K562 (cell line): ENCODE results near the gene TFPT. TPM values are rescaled to one million over a fixed set of nuclear protein-coding genes. Genes with fewer than 3 reads are reported as not detected.

ENCODE experiments used
- ATF2 ChIP-seq: sonication (generic); formaldehyde crosslinking; IDR thresholded peaks from 2 replicates; pipeline ENCODE4 v1.8.1; 2022; ENCODE audit warnings: missing genetic modification reagents
- CHD1 ChIP-seq: fragments of 200-600 bp; sonication (generic); IDR thresholded peaks from one replicate; pipeline ENCODE4 v1.6.1; 2012; ENCODE audit warnings: mild to moderate bottlenecking, moderate library complexity, low read length, inconsistent platforms
- EGR1 ChIP-seq: fragments of 450-650 bp; conservative IDR thresholded peaks from 2 replicates; pipeline ENCODE4 v1.6.1; 2017; ENCODE audit warnings: mild to moderate bottlenecking
- GABPA ChIP-seq: fragments of 200-800 bp; sonication (Bioruptor generic); conservative IDR thresholded peaks from 2 replicates; pipeline ENCODE4 v1.6.1; 2016; ENCODE audit warnings: low read depth, missing genetic modification characterization, missing compliant biosample characterization
- GATAD2A ChIP-seq: fragments of 450-650 bp; IDR thresholded peaks from 2 replicates; pipeline ENCODE4 v1.6.1; 2017
- GTF3C2 ChIP-seq: IDR thresholded peaks from 3 replicates; pipeline ENCODE4 v1.6.1; 2011; ENCODE audit warnings: borderline replicate concordance, mild to moderate bottlenecking, moderate library complexity; ENCODE audit not compliant: insufficient read length; ENCODE audit errors: extremely low read depth
- HLTF ChIP-seq: fragments of 450-650 bp; IDR thresholded peaks from 2 replicates; pipeline ENCODE4 v1.6.1; 2016
- HNRNPH1 ChIP-seq: fragments of 200-400 bp; formaldehyde crosslinking; optimal IDR thresholded peaks from 2 replicates; pipeline ENCODE3; 2017; ENCODE audit warnings: low read depth, mild to moderate bottlenecking, low read length, moderate library complexity
- HOXB6 ChIP-seq: fragments of 250-450 bp; sonication (Bioruptor Pico); IDR thresholded peaks from 2 replicates; pipeline ENCODE4 v1.5.1; 2022; ENCODE audit warnings: mild to moderate bottlenecking, borderline replicate concordance
- LCOR ChIP-seq: sonication (generic); formaldehyde crosslinking; IDR thresholded peaks from 2 replicates; pipeline ENCODE4 v1.8.0; 2022; ENCODE audit warnings: mild to moderate bottlenecking, missing genetic modification reagents
- MCM5 ChIP-seq: fragments of 450-650 bp; IDR thresholded peaks from 2 replicates; pipeline ENCODE4 v1.6.1; 2016; ENCODE audit warnings: low read depth
- MEIS2 ChIP-seq: fragments of 450-650 bp; IDR thresholded peaks from 2 replicates; pipeline ENCODE4 v1.6.1; 2014; ENCODE audit warnings: mild to moderate bottlenecking; ENCODE audit not compliant: partially characterized antibody
- NFATC3 ChIP-seq: fragments of 450-650 bp; IDR thresholded peaks from 2 replicates; pipeline ENCODE4 v1.6.1; 2017; ENCODE audit warnings: mild to moderate bottlenecking
- PHF20 ChIP-seq: fragments of 450-650 bp; IDR thresholded peaks from 2 replicates; pipeline ENCODE4 v1.6.1; 2018; ENCODE audit not compliant: partially characterized antibody
- PML ChIP-seq: IDR thresholded peaks from 2 replicates; pipeline ENCODE4 v1.6.1; 2012; ENCODE audit warnings: low read length, inconsistent platforms
- SRSF9 ChIP-seq: fragments of 200-400 bp; formaldehyde crosslinking; IDR thresholded peaks from 2 replicates; pipeline ENCODE4 v1.6.1; 2017; ENCODE audit warnings: low read depth, low read length, borderline replicate concordance
- YBX1 ChIP-seq: fragments of 450-650 bp; IDR thresholded peaks from 2 replicates; pipeline ENCODE4 v1.7.1; 2016; ENCODE audit warnings: mild to moderate bottlenecking
- ZNF121 ChIP-seq: sonication (generic); formaldehyde crosslinking; conservative IDR thresholded peaks from 2 replicates; pipeline ENCODE4 v1.8.0; 2022; ENCODE audit warnings: missing genetic modification reagents
- ZNF134 ChIP-seq: fragments of 250-450 bp; sonication (Bioruptor Pico); conservative IDR thresholded peaks from 2 replicates; pipeline ENCODE4 v1.4.0; 2020
- ZNF232 ChIP-seq: sonication (generic); formaldehyde crosslinking; IDR thresholded peaks from 2 replicates; pipeline ENCODE4 v1.8.0; 2022; ENCODE audit warnings: mild to moderate bottlenecking, missing genetic modification reagents
- ZNF75A ChIP-seq: fragments of 450-650 bp; formaldehyde crosslinking; IDR thresholded peaks from 2 replicates; pipeline ENCODE4 v1.4.0; 2020; ENCODE audit warnings: mild to moderate bottlenecking
- polyA plus RNA-seq, 8 experiments: library from polyadenylated mRNA; depleted of rRNA in 4 of 8; stranded (reverse) in 5 of 8; unstranded in 3 of 8; fragments of >200 nt; fragmentation: Nextera tagmentation in 2 of 8; fragmentation: Illumina TruSeq in 1 of 8; extraction: Ambion mirVana in 2 of 8; extraction: Trizol in 1 of 8; gene quantifications; 2 replicates each; pipeline versions ENCODE4 v1.2.1 to v1.2.3, GENCODE V29; 2011 to 2014; ENCODE audit warnings: inconsistent platforms in 1 of 8, missing spikeins in 1 of 8
- total RNA-seq, 7 experiments: library from RNA; depleted of rRNA in 6 of 7; stranded (reverse); fragments of >200 nt in 6 of 7; fragmentation: Illumina TruSeq in 2 of 7; extraction: Trizol in 2 of 7; gene quantifications; 2 replicates each; pipeline versions ENCODE4 v1.2.1 to v1.2.3, GENCODE V29; 2011 to 2021; ENCODE audit warnings: low replicate concordance in 1 of 7
- TF ChIP-seq, protein P1 (sequence below): fragments of 450-650 bp; IDR thresholded peaks from 2 replicates; pipeline ENCODE4 v1.6.1; 2017; ENCODE audit warnings: antibody characterized with exemption
- TF ChIP-seq, protein P2 (sequence below): fragments of 250-450 bp; sonication (Bioruptor Pico); IDR thresholded peaks from 2 replicates; pipeline ENCODE4 v1.8.0; 2022; ENCODE audit warnings: inconsistent platforms, mild to moderate bottlenecking, moderate library complexity, borderline replicate concordance

The TFPT gene
- total and polyA plus RNA-seq, 9 of the 15 experiments (the other 6 are each of a cell fraction or from before 2014, with no cell fraction given), result 0.72 to 16.4 (median 9.2) TPM

- TF ChIP-seq GTF3C2 (no peak), GATAD2A (no peak), SRSF9 (no peak), CHD1 (no peak), LCOR (peak; percentile 46; the same call in 1 of the 2 replicates), HOXB6 (CRISPR knock-in tag) (no peak), MEIS2 (peak; percentile 81), ZNF134 (CRISPR knock-in tag) (no peak), GABPA (peak; percentile 91), ATF2 (CRISPR knock-in tag) (no peak), HNRNPH1 (no peak), YBX1 (no peak), NFATC3 (no peak), MCM5 (no peak), PML (peak; percentile 62), ZNF75A (no peak), ZNF121 (CRISPR knock-in tag) (no peak), HLTF (no peak), EGR1 (peak; percentile 98), ZNF232 (CRISPR knock-in tag) (no peak), PHF20 (peak; percentile 92)
- TF ChIP-seq, protein P1, sequence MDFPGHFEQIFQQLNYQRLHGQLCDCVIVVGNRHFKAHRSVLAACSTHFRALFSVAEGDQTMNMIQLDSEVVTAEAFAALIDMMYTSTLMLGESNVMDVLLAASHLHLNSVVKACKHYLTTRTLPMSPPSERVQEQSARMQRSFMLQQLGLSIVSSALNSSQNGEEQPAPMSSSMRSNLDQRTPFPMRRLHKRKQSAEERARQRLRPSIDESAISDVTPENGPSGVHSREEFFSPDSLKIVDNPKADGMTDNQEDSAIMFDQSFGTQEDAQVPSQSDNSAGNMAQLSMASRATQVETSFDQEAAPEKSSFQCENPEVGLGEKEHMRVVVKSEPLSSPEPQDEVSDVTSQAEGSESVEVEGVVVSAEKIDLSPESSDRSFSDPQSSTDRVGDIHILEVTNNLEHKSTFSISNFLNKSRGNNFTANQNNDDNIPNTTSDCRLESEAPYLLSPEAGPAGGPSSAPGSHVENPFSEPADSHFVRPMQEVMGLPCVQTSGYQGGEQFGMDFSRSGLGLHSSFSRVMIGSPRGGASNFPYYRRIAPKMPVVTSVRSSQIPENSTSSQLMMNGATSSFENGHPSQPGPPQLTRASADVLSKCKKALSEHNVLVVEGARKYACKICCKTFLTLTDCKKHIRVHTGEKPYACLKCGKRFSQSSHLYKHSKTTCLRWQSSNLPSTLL, result no peak
- TF ChIP-seq, protein P2, sequence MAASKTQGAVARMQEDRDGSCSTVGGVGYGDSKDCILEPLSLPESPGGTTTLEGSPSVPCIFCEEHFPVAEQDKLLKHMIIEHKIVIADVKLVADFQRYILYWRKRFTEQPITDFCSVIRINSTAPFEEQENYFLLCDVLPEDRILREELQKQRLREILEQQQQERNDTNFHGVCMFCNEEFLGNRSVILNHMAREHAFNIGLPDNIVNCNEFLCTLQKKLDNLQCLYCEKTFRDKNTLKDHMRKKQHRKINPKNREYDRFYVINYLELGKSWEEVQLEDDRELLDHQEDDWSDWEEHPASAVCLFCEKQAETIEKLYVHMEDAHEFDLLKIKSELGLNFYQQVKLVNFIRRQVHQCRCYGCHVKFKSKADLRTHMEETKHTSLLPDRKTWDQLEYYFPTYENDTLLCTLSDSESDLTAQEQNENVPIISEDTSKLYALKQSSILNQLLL (CRISPR knock-in tag), result no peak
Measured at GRCh38 chr19:54159352-54160181, 44.1 kb upstream of the TFPT start, which contains the start of gene LENG1 (continued).
